ENCODE measurements around the gene RNF220.

RNF220 gene

DNA sequence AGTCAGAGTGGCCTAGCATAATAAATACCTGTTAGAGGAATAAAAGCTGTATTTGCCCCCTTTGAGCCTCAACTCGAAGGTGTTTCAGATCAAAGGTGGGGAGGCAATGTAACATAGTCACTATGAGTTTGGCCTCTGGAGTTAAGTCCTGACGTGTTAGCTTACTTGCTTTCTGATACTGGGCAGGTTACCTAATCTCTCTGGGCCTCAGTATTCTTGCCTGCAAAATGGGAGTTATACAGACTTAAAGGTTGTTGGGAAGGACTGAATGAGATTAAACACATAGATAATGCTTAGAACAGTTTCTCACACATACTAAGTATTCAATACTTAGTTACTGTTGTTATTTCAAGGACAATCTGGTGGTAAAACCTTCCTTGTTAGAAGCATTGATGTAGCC lies 15.5 kb downstream of the RNF220 start:
- H3K9me3 ChIP-seq (ENCODE audit: control insufficient read depth in 1 of 2, low read length in 2 of 2), result no peaks in the 10 kb centered on the region
- H3K27me3 ChIP-seq (ENCODE audit: low read depth, low read length), result peaks cover 56% of the 10 kb centered on the region
- H3K36me3 ChIP-seq (ENCODE audit: control insufficient read depth in 1 of 2, insufficient read depth in 2 of 2, low read length in 2 of 2), result no peaks in the 10 kb centered on the region
- H3K4me1 ChIP-seq (ENCODE audit: control insufficient read depth in 1 of 2, insufficient read depth in 2 of 2, low read length in 2 of 2), result peaks cover 3 to 17% of the 10 kb centered on the region in 2 donors
- no peak overlapping the region for H3K4me3 ChIP-seq (ENCODE audit: low read depth in 1 of 2, low read length in 2 of 2)
- no peak overlapping the region for H3K27ac ChIP-seq (ENCODE audit: low read length)

DNA sequence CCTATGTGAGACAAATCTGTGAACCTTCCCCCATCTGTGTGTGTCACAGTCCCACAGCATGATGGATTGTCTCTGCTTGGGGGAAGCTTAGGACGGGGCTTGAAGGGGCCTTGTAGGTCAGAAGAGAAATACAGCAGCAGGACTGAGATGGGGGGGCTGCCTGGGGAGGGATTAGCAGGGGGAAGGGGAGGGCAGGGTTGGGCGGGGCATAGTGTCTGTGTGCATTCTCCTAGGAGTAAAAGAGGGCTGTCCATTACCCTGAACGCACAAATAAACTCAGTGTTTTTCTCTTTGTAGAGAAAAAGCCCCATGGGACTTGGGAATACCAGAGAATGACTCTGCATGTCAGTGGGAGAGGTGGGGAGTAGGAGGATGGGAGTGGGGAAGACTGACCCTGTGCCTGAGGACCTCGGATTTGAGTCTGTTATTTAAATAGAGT lies 16.4 kb downstream of the RNF220 start:
- Histone ChIP-seq H3K9me3 (ENCODE audit: control insufficient read depth in 1 of 2, low read length in 2 of 2) (no peaks in the 10 kb centered on the region), H3K27me3 (ENCODE audit: low read depth, low read length) (peaks cover 50% of the 10 kb centered on the region), H3K4me1 (ENCODE audit: control insufficient read depth in 1 of 2, insufficient read depth in 2 of 2, low read length in 2 of 2) (peaks cover 3 to 17% of the 10 kb centered on the region in 2 donors), H3K36me3 (ENCODE audit: control insufficient read depth in 1 of 2, insufficient read depth in 2 of 2, low read length in 2 of 2) (no peaks in the 10 kb centered on the region), H3K4me3 (ENCODE audit: low read depth in 1 of 2, low read length in 2 of 2) (no peak overlapping the region), H3K27ac (ENCODE audit: low read length) (no peak overlapping the region)

DNA sequence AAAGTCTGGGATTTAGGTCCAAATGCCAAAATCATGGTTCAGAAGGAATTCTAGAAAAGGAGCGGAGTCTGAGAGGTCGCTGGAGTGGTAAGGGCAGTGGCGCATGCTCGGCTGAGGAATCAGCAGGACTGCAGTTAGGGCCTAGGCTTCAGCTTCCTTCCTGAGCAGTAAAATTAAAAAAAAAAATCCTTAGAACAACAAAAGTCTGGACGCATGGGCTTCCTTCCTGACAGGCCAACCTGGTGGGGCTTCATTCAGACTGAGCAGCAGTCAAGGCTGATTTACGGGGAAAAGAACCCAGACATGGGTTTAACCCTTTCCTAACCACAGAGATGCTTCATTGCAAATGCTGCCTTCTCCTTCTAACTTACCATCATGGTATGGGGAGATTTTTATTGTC lies 17.1 kb downstream of the RNF220 start:
- no peak overlapping the region for H3K27ac ChIP-seq (ENCODE audit: low read length)

DNA sequence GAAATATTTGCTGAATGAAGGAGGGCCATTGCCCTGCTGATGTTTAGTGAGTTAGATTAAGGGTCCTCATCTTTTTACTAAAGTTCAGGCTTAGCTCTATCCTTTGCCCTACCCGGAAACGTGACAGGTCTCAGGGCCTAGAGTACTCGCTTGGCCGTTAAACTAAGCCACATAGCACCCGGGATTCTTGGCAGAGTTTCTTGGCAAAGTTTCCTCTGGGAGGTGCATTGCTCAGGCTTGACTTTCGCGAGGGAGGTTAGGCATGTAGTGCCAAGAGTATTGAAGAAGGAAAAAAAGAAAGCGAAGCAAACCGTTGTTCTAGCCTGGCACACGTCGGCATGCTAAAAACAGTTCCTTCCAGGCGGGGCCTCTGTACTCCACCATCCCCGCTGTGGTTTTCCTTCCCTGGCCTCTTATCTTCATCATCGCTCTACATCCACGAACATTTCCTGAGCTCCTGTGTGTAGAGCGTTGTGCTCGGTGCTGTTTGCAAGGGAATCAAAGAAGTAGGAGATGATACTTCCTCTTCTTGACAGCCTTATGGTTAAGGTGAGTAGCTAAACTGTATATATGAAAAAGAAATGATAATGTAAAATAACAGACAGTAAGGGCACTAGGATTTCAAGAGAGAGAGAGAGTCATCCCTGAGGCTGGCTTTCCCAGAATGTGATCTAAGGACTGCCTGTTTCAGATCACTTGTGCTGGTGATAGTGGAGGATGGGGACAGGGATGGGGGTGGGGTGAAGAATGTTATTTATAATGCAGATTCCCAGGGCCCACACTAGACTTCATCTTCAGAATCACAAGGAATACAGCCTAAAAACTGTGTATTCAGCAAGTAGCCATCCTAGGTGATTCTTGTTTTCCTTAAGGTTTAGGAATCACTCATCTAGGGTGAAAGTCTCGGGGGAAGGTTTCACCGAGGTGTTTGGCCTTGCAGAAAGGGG lies 18.8 kb downstream of the RNF220 start:
- H3K27me3 ChIP-seq (ENCODE audit: low read depth, low read length), result peaks cover 34% of the 10 kb centered on the region
- H3K4me1 ChIP-seq (ENCODE audit: control insufficient read depth in 1 of 2, insufficient read depth in 2 of 2, low read length in 2 of 2), result peaks cover 3 to 4% of the 10 kb centered on the region in 2 donors
- H3K27ac ChIP-seq (ENCODE audit: low read length), result no peak overlapping the region
- H3K36me3 ChIP-seq (ENCODE audit: control insufficient read depth in 1 of 2, insufficient read depth in 2 of 2, low read length in 2 of 2), result no peaks in the 10 kb centered on the region
- peak overlapping the region in 1 of 2 donors; percentile 2 for H3K4me3 ChIP-seq (ENCODE audit: low read depth in 1 of 2, low read length in 2 of 2)
- no peaks in the 10 kb centered on the region for H3K9me3 ChIP-seq (ENCODE audit: control insufficient read depth in 1 of 2, low read length in 2 of 2)

More for the DNA sequence above, 17.1 kb downstream of the RNF220 start:
- Histone ChIP-seq H3K4me1 (ENCODE audit: control insufficient read depth in 1 of 2, insufficient read depth in 2 of 2, low read length in 2 of 2) (peaks cover 3 to 13% of the 10 kb centered on the region in 2 donors), H3K9me3 (ENCODE audit: control insufficient read depth in 1 of 2, low read length in 2 of 2) (no peaks in the 10 kb centered on the region), H3K36me3 (ENCODE audit: control insufficient read depth in 1 of 2, insufficient read depth in 2 of 2, low read length in 2 of 2) (no peaks in the 10 kb centered on the region), H3K27me3 (ENCODE audit: low read depth, low read length) (peaks cover 44% of the 10 kb centered on the region), H3K4me3 (ENCODE audit: low read depth in 1 of 2, low read length in 2 of 2) (no peak overlapping the region)

DNA sequence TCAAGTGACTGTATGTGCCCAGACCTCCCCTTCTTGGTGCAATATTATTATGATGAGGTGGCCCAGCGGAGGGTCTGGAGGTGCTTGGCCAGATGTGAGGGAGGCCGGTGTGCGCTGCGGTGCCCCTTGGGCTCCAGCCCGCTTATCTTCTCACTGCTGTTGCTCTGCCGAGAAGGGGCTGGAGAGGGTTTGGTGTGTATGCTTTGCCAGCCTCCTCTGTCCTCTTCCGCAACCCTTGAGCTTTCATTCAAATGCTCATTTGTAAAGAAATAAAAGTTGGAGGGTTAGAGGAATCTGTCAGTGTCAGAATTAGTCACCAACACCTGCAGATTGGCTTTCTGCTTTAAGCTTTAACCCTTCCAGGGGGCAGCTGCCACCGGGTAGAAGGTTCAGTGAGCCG lies 19.7 kb downstream of the RNF220 start:
- Histone ChIP-seq H3K9me3 (ENCODE audit: control insufficient read depth in 1 of 2, low read length in 2 of 2) (no peaks in the 10 kb centered on the region), H3K27me3 (ENCODE audit: low read depth, low read length) (peaks cover 27% of the 10 kb centered on the region), H3K36me3 (ENCODE audit: control insufficient read depth in 1 of 2, insufficient read depth in 2 of 2, low read length in 2 of 2) (no peaks in the 10 kb centered on the region), H3K4me3 (ENCODE audit: low read depth in 1 of 2, low read length in 2 of 2) (no peak overlapping the region), H3K27ac (ENCODE audit: low read length) (no peak overlapping the region), H3K4me1 (ENCODE audit: control insufficient read depth in 1 of 2, insufficient read depth in 2 of 2, low read length in 2 of 2) (peaks cover 3 to 4% of the 10 kb centered on the region in 2 donors)

DNA sequence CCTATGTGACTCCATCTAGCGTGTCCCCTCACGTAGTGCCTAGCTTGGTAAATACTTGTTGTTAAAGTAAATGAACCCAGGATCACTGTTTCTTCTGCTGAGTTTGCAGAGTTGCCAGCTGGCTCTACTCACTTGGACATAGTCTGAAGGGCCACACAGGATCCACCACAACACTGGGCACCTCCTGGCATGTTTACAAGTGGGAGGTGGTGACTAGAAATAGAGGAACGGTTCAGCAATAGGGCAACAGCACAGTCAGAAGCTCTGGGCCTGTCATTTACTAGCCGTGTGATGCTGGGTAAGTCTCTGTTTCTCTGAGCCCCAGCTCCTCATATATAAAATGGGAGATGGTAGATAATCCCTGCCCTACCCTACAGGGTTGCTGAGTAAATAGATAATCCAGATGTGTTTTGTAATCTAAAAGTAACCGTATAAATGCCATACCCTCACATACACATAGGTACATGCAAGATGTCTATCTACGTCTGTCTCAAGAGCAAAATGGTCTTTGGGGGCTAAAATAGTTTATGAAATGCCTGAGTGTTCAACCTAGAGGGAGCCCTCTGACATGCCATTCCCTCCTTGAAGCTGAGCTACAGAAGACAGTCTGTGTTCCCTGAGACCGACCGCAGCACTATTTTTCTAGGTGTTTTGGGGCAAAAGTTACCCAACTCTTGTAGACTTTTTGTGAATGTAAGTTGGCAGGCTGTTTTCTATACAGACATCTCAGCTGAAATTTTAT lies 20.5 kb downstream of the RNF220 start:
- H3K4me1 ChIP-seq (ENCODE audit: control insufficient read depth in 1 of 2, insufficient read depth in 2 of 2, low read length in 2 of 2), result peaks cover 3 to 4% of the 10 kb centered on the region in 2 donors
- no peaks in the 10 kb centered on the region for H3K36me3 ChIP-seq (ENCODE audit: control insufficient read depth in 1 of 2, insufficient read depth in 2 of 2, low read length in 2 of 2)
- peaks cover 19% of the 10 kb centered on the region for H3K27me3 ChIP-seq (ENCODE audit: low read depth, low read length)
- no peak overlapping the region for H3K4me3 ChIP-seq (ENCODE audit: low read depth in 1 of 2, low read length in 2 of 2)
- H3K27ac ChIP-seq (ENCODE audit: low read length), result no peak overlapping the region
- no peaks in the 10 kb centered on the region for H3K9me3 ChIP-seq (ENCODE audit: control insufficient read depth in 1 of 2, low read length in 2 of 2)

DNA sequence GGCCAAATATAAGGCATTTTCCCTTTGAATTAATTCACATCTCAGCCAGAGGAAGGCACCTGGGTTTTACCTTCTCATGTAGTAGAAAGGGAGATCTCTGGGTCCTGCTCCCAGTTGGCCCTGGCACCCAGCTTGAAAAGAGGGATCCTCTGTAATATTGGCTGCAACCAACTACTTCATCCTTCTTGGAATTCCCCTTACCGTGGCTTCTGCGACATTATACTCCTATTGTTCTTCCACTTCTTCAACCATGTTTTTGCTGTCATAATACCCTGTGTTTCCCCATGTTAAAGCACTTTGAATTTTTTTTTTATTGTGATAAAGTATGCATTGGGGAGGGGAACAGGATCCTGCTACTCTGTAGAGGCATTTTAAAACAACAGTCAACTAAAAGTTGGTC lies 26.8 kb downstream of the RNF220 start:
- Histone ChIP-seq H3K4me1 (ENCODE audit: control insufficient read depth in 1 of 2, insufficient read depth in 2 of 2, low read length in 2 of 2) (no peaks in the 10 kb centered on the region), H3K9me3 (ENCODE audit: control insufficient read depth in 1 of 2, low read length in 2 of 2) (no peaks in the 10 kb centered on the region), H3K27me3 (ENCODE audit: low read depth, low read length) (no peaks in the 10 kb centered on the region), H3K27ac (ENCODE audit: low read length) (no peak overlapping the region), H3K36me3 (ENCODE audit: control insufficient read depth in 1 of 2, insufficient read depth in 2 of 2, low read length in 2 of 2) (no peaks in the 10 kb centered on the region), H3K4me3 (ENCODE audit: low read depth in 1 of 2, low read length in 2 of 2) (no peak overlapping the region)

DNA sequence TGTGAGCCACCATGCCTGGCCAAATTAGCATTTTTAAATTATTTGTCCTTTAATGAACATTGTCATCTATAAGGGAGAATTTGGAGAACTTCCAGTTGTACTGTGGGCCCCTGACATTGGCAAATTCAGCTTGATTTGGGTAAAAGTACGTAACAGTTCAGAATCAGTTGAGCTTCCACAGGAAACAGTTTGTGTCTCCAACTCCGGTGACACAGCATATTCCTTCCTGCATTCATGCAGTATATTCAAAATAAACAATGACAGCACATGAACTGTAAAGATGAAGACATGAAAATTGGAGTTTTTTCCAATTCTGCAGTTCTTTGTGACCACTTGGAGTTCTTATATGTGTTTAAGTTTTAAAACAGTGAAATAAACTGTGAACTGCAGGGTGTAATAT lies 28.2 kb downstream of the RNF220 start:
- no peaks in the 10 kb centered on the region for H3K36me3 ChIP-seq (ENCODE audit: control insufficient read depth in 1 of 2, insufficient read depth in 2 of 2, low read length in 2 of 2)
- H3K9me3 ChIP-seq (ENCODE audit: control insufficient read depth in 1 of 2, low read length in 2 of 2), result no peaks in the 10 kb centered on the region
- no peak overlapping the region for H3K4me3 ChIP-seq (ENCODE audit: low read depth in 1 of 2, low read length in 2 of 2)
- no peak overlapping the region for H3K27ac ChIP-seq (ENCODE audit: low read length)
- H3K27me3 ChIP-seq (ENCODE audit: low read depth, low read length), result no peaks in the 10 kb centered on the region
- no peaks in the 10 kb centered on the region for H3K4me1 ChIP-seq (ENCODE audit: control insufficient read depth in 1 of 2, insufficient read depth in 2 of 2, low read length in 2 of 2)

DNA sequence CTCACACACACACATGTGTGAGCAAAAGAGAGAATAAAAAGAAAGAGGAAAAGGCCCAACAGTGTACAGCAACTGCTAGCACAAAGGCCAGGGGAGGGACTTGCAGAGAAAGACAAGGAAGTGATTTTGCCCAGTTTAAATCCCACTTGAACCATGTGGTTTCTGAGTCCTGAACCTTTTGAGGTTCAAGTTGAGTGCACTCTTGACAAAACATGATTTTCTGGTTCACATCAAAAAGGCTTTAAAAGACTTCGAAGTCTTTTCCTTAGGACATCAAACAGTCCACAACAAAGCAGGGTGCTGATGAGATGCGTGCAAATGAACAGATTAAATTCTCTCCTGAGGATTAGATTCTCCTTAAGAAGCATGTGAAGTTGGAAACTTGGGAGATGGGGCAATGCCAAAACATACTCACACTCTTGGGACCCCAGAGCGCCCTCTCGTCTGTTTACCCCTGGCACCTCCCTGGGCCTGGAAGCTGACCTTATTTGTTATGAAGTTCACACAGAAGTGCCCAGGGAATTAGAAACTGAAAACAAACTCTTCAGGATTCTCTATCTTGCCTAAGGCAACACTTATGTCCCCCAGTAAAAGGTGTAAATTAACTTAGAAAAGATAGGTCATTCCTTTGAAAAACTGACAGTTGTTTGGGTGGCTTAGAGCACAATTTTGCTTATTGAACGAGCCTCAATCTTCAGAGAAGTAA lies 31.5 kb downstream of the RNF220 start:
- H3K9me3 ChIP-seq (ENCODE audit: control insufficient read depth in 1 of 2, low read length in 2 of 2), result no peaks in the 10 kb centered on the region
- H3K27me3 ChIP-seq (ENCODE audit: low read depth, low read length), result no peaks in the 10 kb centered on the region
- H3K36me3 ChIP-seq (ENCODE audit: control insufficient read depth in 1 of 2, insufficient read depth in 2 of 2, low read length in 2 of 2), result no peaks in the 10 kb centered on the region
- no peak overlapping the region for H3K27ac ChIP-seq (ENCODE audit: low read length)
- no peaks in the 10 kb centered on the region for H3K4me1 ChIP-seq (ENCODE audit: control insufficient read depth in 1 of 2, insufficient read depth in 2 of 2, low read length in 2 of 2)
- no peak overlapping the region for H3K4me3 ChIP-seq (ENCODE audit: low read depth in 1 of 2, low read length in 2 of 2)

DNA sequence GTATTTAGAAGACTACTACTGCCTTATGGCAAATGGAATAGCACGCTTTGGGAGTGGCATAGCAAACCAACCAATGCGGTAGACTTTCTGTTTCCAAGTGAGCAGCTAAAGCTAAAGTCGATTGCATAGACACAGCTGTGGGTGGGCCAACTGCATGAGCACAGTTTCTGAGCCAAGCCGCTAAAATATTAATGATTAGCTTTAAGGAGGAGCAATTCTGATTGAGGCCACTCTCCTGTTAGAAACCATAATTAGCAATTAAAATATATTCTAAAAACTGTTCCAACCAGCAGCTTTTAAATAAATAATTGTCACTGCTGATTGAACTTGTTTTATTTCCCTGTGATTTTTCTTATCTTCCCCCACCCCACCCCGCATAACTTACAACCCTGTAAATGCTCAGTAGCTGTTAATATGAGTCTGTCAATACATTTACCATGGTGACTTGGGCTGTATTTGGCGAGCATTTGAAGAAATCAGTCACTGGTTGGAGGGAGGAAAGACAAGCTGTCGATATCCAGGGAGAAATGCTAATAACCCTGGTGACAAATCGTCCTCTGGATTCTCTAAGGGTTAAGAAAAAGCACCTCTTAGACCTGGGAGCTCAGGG lies 32.2 kb downstream of the RNF220 start:
- Histone ChIP-seq H3K4me3 (ENCODE audit: low read depth in 1 of 2, low read length in 2 of 2) (no peak overlapping the region), H3K9me3 (ENCODE audit: control insufficient read depth in 1 of 2, low read length in 2 of 2) (no peaks in the 10 kb centered on the region), H3K36me3 (ENCODE audit: control insufficient read depth in 1 of 2, insufficient read depth in 2 of 2, low read length in 2 of 2) (no peaks in the 10 kb centered on the region), H3K27ac (ENCODE audit: low read length) (no peak overlapping the region), H3K4me1 (ENCODE audit: control insufficient read depth in 1 of 2, insufficient read depth in 2 of 2, low read length in 2 of 2) (no peaks in the 10 kb centered on the region), H3K27me3 (ENCODE audit: low read depth, low read length) (no peaks in the 10 kb centered on the region)

DNA sequence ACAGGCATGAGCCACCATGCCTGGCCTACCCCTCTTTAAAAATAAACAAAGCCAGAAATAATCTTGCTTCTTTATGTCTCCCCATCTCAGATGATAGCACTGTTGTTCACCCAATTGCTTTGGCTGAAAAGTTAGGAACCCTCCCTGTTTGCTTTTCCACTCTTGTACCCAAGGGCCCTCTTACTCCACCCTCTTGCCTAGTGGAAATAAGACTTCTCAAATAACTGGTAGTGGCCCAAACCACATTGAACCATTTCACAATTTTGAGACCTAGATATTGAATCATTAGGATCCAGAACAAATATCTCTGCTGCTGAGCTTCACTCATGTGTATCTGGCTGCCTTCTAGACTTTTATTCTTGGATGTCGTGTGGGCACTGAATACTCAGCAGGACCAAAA lies 37.7 kb downstream of the RNF220 start:
- Histone ChIP-seq H3K4me3 (ENCODE audit: low read depth in 1 of 2, low read length in 2 of 2) (no peak overlapping the region), H3K9me3 (ENCODE audit: control insufficient read depth in 1 of 2, low read length in 2 of 2) (no peaks in the 10 kb centered on the region), H3K27ac (ENCODE audit: low read length) (no peak overlapping the region), H3K36me3 (ENCODE audit: control insufficient read depth in 1 of 2, insufficient read depth in 2 of 2, low read length in 2 of 2) (no peaks in the 10 kb centered on the region), H3K27me3 (ENCODE audit: low read depth, low read length) (no peaks in the 10 kb centered on the region), H3K4me1 (ENCODE audit: control insufficient read depth in 1 of 2, insufficient read depth in 2 of 2, low read length in 2 of 2) (no peaks in the 10 kb centered on the region)
